ENCODE measurements around the gene HSD17B14.

Gene HSD17B14

GRCh38 chr19:48835734-48836088, 580 bp downstream of the HSD17B14 start:
- peak; percentile 74 for TF ChIP-seq CTCF (conservative IDR thresholded peaks at IDR 0.05)
- no peak for TF ChIP-seq ZFX (IDR thresholded peaks at IDR 0.05)
- peak overlapping the region; percentile 12 for H3K27ac ChIP-seq

GRCh38 chr19:48833977-48834376, 2.3 kb downstream of the HSD17B14 start:
- TF ChIP-seq CTCF (conservative IDR thresholded peaks at IDR 0.05) (no peak), ZFX (IDR thresholded peaks at IDR 0.05) (no peak)
- no peak overlapping the region for H3K27ac ChIP-seq

GRCh38 chr19:48833049-48833448, 3.2 kb downstream of the HSD17B14 start:
- H3K27ac ChIP-seq = no peak overlapping the region
- TF ChIP-seq CTCF (conservative IDR thresholded peaks at IDR 0.05) (no peak), ZFX (IDR thresholded peaks at IDR 0.05) (no peak)

GRCh38 chr19:48830965-48831364, 5.3 kb downstream of the HSD17B14 start:
- no peak for TF ChIP-seq CTCF (conservative IDR thresholded peaks at IDR 0.05)
- TF ChIP-seq ZFX (IDR thresholded peaks at IDR 0.05) = no peak
- H3K27ac ChIP-seq = no peak overlapping the region

GRCh38 chr19:48830088-48830487, 6.2 kb downstream of the HSD17B14 start:
- TF ChIP-seq ZFX (IDR thresholded peaks at IDR 0.05) = no peak
- no peak for TF ChIP-seq CTCF (conservative IDR thresholded peaks at IDR 0.05)
- no peak overlapping the region for H3K27ac ChIP-seq

- peak overlapping the region; percentile 54 for H3K27ac ChIP-seq
- TF ChIP-seq ZFX (IDR thresholded peaks at IDR 0.05) (no peak), CTCF (conservative IDR thresholded peaks at IDR 0.05) (no peak; the same call in 1 of the 2 replicates)
These were observed 9.7 kb downstream of the HSD17B14 start for GRCh38 chr19:48826606-48827020.

- no peak for TF ChIP-seq CTCF (conservative IDR thresholded peaks at IDR 0.05)
- no peak for TF ChIP-seq ZFX (IDR thresholded peaks at IDR 0.05)
- no peak overlapping the region for H3K27ac ChIP-seq
These were observed 13.8 kb downstream of the HSD17B14 start for GRCh38 chr19:48822514-48822913.

Data from C4-2B (cell line).